Fibroblast of gingiva (primary cell): ENCODE measurements around the gene SETD4.

Source experiments
- DNase-seq: peaks from one replicate; pipeline ENCODE4 v3.0.0-alpha.2; 2011; ENCODE audit warnings: low read depth

SETD4 gene

GRCh38 chr21:36045993-36046392, 14.3 kb downstream of the SETD4 start:
- no peak for DNase-seq

GRCh38 chr21:36044056-36044455, 16.3 kb downstream of the SETD4 start:
- DNase-seq: no peak

- DNase-seq: no peak
These were observed 18.4 kb downstream of the SETD4 start for GRCh38 chr21:36041910-36042309.

GRCh38 chr21:36040389-36040788, 19.9 kb downstream of the SETD4 start:
- no peak for DNase-seq

- no peak for DNase-seq
These were observed 20.5 kb downstream of the SETD4 start for GRCh38 chr21:36039861-36040260.

GRCh38 chr21:36038701-36039497, 21.4 kb downstream of the SETD4 start:
- DNase-seq: no peak

- DNase-seq: no peak
These were observed 24.9 kb downstream of the SETD4 start for GRCh38 chr21:36035381-36035791.

GRCh38 chr21:36034211-36034913, 26.0 kb downstream of the SETD4 start:
- DNase-seq: no peak

- no peak for DNase-seq
These were observed 27.5 kb downstream of the SETD4 start for GRCh38 chr21:36032647-36033406.

- no peak for DNase-seq
These were observed 29.6 kb downstream of the SETD4 start for GRCh38 chr21:36030581-36031189.

GRCh38 chr21:36029309-36029708, 31.0 kb downstream of the SETD4 start:
- no peak for DNase-seq

GRCh38 chr21:36028127-36029069, 31.9 kb downstream of the SETD4 start:
- peak; percentile 66 for DNase-seq

- no peak for DNase-seq
These were observed 33.0 kb downstream of the SETD4 start for GRCh38 chr21:36027347-36027746.

GRCh38 chr21:36024782-36025181, 35.5 kb downstream of the SETD4 start:
- no peak for DNase-seq

GRCh38 chr21:36023092-36023480, 37.2 kb downstream of the SETD4 start:
- no peak for DNase-seq

- DNase-seq: peak; percentile 34
These were observed 37.8 kb downstream of the SETD4 start for GRCh38 chr21:36022427-36023091.

- no peak for DNase-seq
These were observed 39.0 kb downstream of the SETD4 start for GRCh38 chr21:36021251-36021837.

- DNase-seq: peak; percentile 17
These were observed 45.3 kb downstream of the SETD4 start for GRCh38 chr21:36015045-36015444.

GRCh38 chr21:36010801-36011200, 49.5 kb downstream of the SETD4 start:
- DNase-seq: peak; percentile 66

GRCh38 chr21:36008505-36008904, 51.8 kb downstream of the SETD4 start:
- no peak for DNase-seq
